K562 (cell line): ENCODE results near the gene CRACDL. TPM values are rescaled to one million over a fixed set of nuclear protein-coding genes. Genes with fewer than 3 reads are reported as not detected.

Experiments
- ATAC-seq: fragments of 200-7000 bp; cut with Tn5 transposase; 3 replicates; pipeline ENCODE4 v1.9.1; 2020; ENCODE audit warnings: moderate library complexity
- BruUV-seq: library from RNA; stranded (reverse); fragments of 400-500 nt; replicated peaks from 2 replicates; lab custom pipeline; 2021; lab: Mats Ljungman, UMichigan
- CTCF ChIA-PET: fragments of 300-600 bp; formaldehyde crosslinking; extraction: SDS; loops from one replicate; lab custom pipeline; 2021; ENCODE audit warnings: low intra/inter-chr PET ratio; lab: Yijun Ruan, JAX
- POLR2A ChIA-PET: fragments of 300-600, 350-650 bp; sonication (Branson Sonifier 250); formaldehyde crosslinking; extraction: SDS; loops from one replicate; lab custom pipeline; 2021; ENCODE audit warnings: antibody characterized with exemption, inconsistent platforms; lab: Yijun Ruan, JAX
- DNase-seq, 4 experiments: peaks; one replicate each; pipeline versions ENCODE4 v3.0.0 to v3.0.0-alpha.2; 2011 to 2018; ENCODE audit warnings: low spot score in 3 of 4, mixed read lengths in 3 of 4; ENCODE audit errors: extremely low read depth in 1 of 4
- FAIRE-seq: peaks from 2 replicates; lab custom pipeline; 2011; peaks lifted over from hg19 to GRCh38; lab: Jason Lieb, UNC
- H2AFZ ChIP-seq: 2 replicates; pipeline ENCODE4 v1.6.0; 2011; ENCODE audit warnings: low read depth, low read length, control low read depth, inconsistent platforms
- H3K27ac ChIP-seq: fragments of 200-600 bp; 3 replicates; pipeline ENCODE4 v1.8.0; 2011; ENCODE audit warnings: low read depth, mild to moderate bottlenecking, control low read depth, inconsistent platforms, low read length, moderate library complexity, mixed read lengths; ENCODE audit errors: extremely low read depth
- H3K27me3 ChIP-seq, 2 experiments: fragments of 300-600 bp in 1 of 2; 2 replicates in 1 of 2; 3 replicates in 1 of 2; pipeline versions ENCODE4 v1.6.0 to v1.8.0; 2011; ENCODE audit warnings: inconsistent platforms in 2 of 2, low read length in 2 of 2, mild to moderate bottlenecking in 1 of 2, mixed read lengths in 1 of 2, moderate library complexity in 1 of 2; ENCODE audit not compliant: control insufficient read depth in 2 of 2, insufficient read depth in 2 of 2
- H3K36me3 ChIP-seq: fragments of 300-600 bp; 3 replicates; pipeline ENCODE4 v1.8.0; 2011; ENCODE audit warnings: mild to moderate bottlenecking, low read length, inconsistent platforms; ENCODE audit not compliant: control insufficient read depth, insufficient read depth
- H3K4me1 ChIP-seq, 2 experiments: fragments of 200-600 bp in 1 of 2; replicated peaks in 1 of 2; 2 replicates in 1 of 2; 3 replicates in 1 of 2; pipeline versions ENCODE4 v1.5.1 to v1.8.0; 2011; ENCODE audit warnings: inconsistent platforms in 2 of 2, low read length in 2 of 2, mild to moderate bottlenecking in 1 of 2, mixed read lengths in 1 of 2, moderate library complexity in 1 of 2; ENCODE audit not compliant: control insufficient read depth in 2 of 2, insufficient read depth in 2 of 2
- H3K4me2 ChIP-seq: 2 replicates; pipeline ENCODE4 v1.6.1; 2011; ENCODE audit warnings: low read length, control low read depth, inconsistent platforms, mixed read lengths; ENCODE audit not compliant: insufficient read depth
- H3K4me3 ChIP-seq: fragments of 200-600 bp; sonication (generic), shearing (Covaris generic); 2 replicates; pipeline ENCODE4 v1.5.1; 2016; ENCODE audit warnings: control low read depth, inconsistent platforms
- H3K79me2 ChIP-seq: fragments of 200-600 bp; 3 replicates; pipeline ENCODE4 v1.8.0; 2011; ENCODE audit warnings: low read length, inconsistent platforms; ENCODE audit not compliant: control insufficient read depth, insufficient read depth
- H3K9ac ChIP-seq, 2 experiments: 2 replicates each; pipeline versions ENCODE4 v1.6.0 to v1.6.1; 2011; ENCODE audit warnings: low read depth in 2 of 2, low read length in 2 of 2, control low read depth in 1 of 2, inconsistent platforms in 1 of 2, mild to moderate bottlenecking in 1 of 2, mixed read lengths in 1 of 2; ENCODE audit not compliant: insufficient read depth in 1 of 2
- H3K9me1 ChIP-seq: one replicate; pipeline ENCODE4 v1.6.0; 2011; ENCODE audit warnings: inconsistent platforms, mild to moderate bottlenecking, low read length, moderate library complexity; ENCODE audit not compliant: control insufficient read depth, insufficient read depth
- H3K9me3 ChIP-seq: replicated peaks from 2 replicates; pipeline ENCODE4 v1.5.1; 2011; ENCODE audit warnings: low read depth, low read length, inconsistent platforms; ENCODE audit not compliant: control insufficient read depth, insufficient read depth
- H4K20me1 ChIP-seq: replicated peaks from 2 replicates; pipeline ENCODE4 v1.6.1; 2011; ENCODE audit warnings: low read length, inconsistent platforms, mixed read lengths; ENCODE audit not compliant: control insufficient read depth, insufficient read depth
- EZH2 ChIP-seq: IDR thresholded peaks from 2 replicates; pipeline ENCODE4 v1.6.1; 2012; ENCODE audit warnings: low read depth, mild to moderate bottlenecking, inconsistent platforms, low read length, borderline replicate concordance
- IRF1 ChIP-seq: sonication (generic); formaldehyde crosslinking; IDR thresholded peaks from 2 replicates; pipeline ENCODE4 v1.8.0; 2022; ENCODE audit warnings: missing genetic modification reagents, mild to moderate bottlenecking, borderline replicate concordance
- KAT2B ChIP-seq: IDR thresholded peaks from one replicate; pipeline ENCODE4 v1.6.1; 2012; ENCODE audit warnings: low read depth, mild to moderate bottlenecking, control low read depth, inconsistent platforms, low read length, moderate library complexity
- KLF13 ChIP-seq: fragments of 450-650 bp; IDR thresholded peaks from 2 replicates; pipeline ENCODE4 v1.6.1; 2016; ENCODE audit warnings: missing genetic modification characterization, low read depth, mild to moderate bottlenecking, missing compliant biosample characterization, moderate library complexity, borderline replicate concordance
- MTA1 ChIP-seq: fragments of 450-650 bp; IDR thresholded peaks from 2 replicates; pipeline ENCODE4 v1.6.1; 2017; ENCODE audit warnings: borderline replicate concordance
- WGBS: fragments of 100-300 bp; shearing (Covaris generic); methylation state at CpG from one replicate; pipeline ENCODE4 v1.1.6; 2016; ENCODE audit warnings: low coverage, mixed read lengths; ENCODE audit not compliant: insufficient coverage; ENCODE audit errors: missing lambda C conversion rate; 5-methylcytosine and 5-hydroxymethylcytosine counted together
- in situ Hi-C: fragments of 300-500 bp; cut with MboI; formaldehyde crosslinking; loops from 4 replicates; pipeline ENCODE4 v1.15.0; 2018; ENCODE audit warnings: inconsistent platforms, mixed read lengths
- intact Hi-C: fragments of 100-400 bp; cut with micrococcal nuclease; formaldehyde crosslinking; loops from 2 replicates; pipeline ENCODE4 v1.14.2; 2022
- polyA plus RNA-seq, 8 experiments: library from polyadenylated mRNA; depleted of rRNA in 4 of 8; stranded (reverse) in 5 of 8; unstranded in 3 of 8; fragments of >200 nt; fragmentation: Nextera tagmentation in 2 of 8; fragmentation: Illumina TruSeq in 1 of 8; extraction: Ambion mirVana in 2 of 8; extraction: Trizol in 1 of 8; gene quantifications; 2 replicates each; pipeline versions ENCODE4 v1.2.1 to v1.2.3, GENCODE V29; 2011 to 2014; ENCODE audit warnings: inconsistent platforms in 1 of 8, missing spikeins in 1 of 8
- total RNA-seq, 7 experiments: library from RNA; depleted of rRNA in 6 of 7; stranded (reverse); fragments of >200 nt in 6 of 7; fragmentation: Illumina TruSeq in 2 of 7; extraction: Trizol in 2 of 7; gene quantifications; 2 replicates each; pipeline versions ENCODE4 v1.2.1 to v1.2.3, GENCODE V29; 2011 to 2021; ENCODE audit warnings: low replicate concordance in 1 of 7
- TF ChIP-seq, protein P1 (sequence below): IDR thresholded peaks from 2 replicates; pipeline ENCODE4 v1.6.1; 2012; ENCODE audit warnings: low read depth, low read length, improper control_type of control experiment, borderline replicate concordance

The CRACDL gene
- total and polyA plus RNA-seq, 9 of the 15 experiments (the other 6 are each of a cell fraction or from before 2014, with no cell fraction given): not detected

GRCh38 chr2:98917031-98917471 lies 19.0 kb downstream of the CRACDL start:
- no peak overlapping the region for H2AFZ ChIP-seq
- FAIRE-seq (no peak), DNase-seq (no peak), ATAC-seq (no peak)
- in situ Hi-C loops: no loop called here
- H3K27me3 ChIP-seq: peaks cover 2 to 22% of the 10 kb centered on the region in 2 experiments; a peak in 3 of 5 replicates
- intact Hi-C loops: no loop called here
- 0 out of 2 replicates have a peak, but pooled peaks cover 6% of the 10 kb centered on the region for H4K20me1 ChIP-seq
- H3K4me3 ChIP-seq: no peak overlapping the region
- H3K9me3 ChIP-seq: no peaks in the 10 kb centered on the region
- no peaks in the 10 kb centered on the region for H3K4me1 ChIP-seq
- CTCF ChIA-PET: no interaction called here
- H3K9me1 ChIP-seq: no peaks in the 10 kb centered on the region
- no peaks in the 10 kb centered on the region for H3K79me2 ChIP-seq
- no peak overlapping the region for H3K9ac ChIP-seq
- H3K36me3 ChIP-seq: no peaks in the 10 kb centered on the region
- no peak overlapping the region for H3K27ac ChIP-seq
- TF ChIP-seq KAT2B: no peak
- no peak for TF ChIP-seq EZH2
- TF ChIP-seq, protein P1, sequence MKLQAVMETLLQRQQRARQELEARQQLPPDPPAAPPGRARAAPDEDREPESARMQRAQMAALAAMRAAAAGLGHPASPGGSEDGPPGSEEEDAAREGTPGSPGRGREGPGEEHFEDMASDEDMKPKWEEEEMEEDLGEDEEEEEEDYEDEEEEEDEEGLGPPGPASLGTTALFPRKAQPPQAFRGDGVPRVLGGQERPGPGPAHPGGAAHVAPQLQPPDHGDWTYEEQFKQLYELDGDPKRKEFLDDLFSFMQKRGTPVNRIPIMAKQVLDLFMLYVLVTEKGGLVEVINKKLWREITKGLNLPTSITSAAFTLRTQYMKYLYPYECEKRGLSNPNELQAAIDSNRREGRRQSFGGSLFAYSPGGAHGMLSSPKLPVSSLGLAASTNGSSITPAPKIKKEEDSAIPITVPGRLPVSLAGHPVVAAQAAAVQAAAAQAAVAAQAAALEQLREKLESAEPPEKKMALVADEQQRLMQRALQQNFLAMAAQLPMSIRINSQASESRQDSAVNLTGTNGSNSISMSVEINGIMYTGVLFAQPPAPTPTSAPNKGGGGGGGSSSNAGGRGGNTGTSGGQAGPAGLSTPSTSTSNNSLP: no peak
- no peak for TF ChIP-seq IRF1
- no peak for TF ChIP-seq KLF13 (tag)
- no peak for TF ChIP-seq MTA1
- no TSS peak for BruUV-seq
- H3K4me2 ChIP-seq: no peak overlapping the region
- WGBS: 2% methylated on average over 4 of the region's 4 CpGs
- POLR2A ChIA-PET: interaction anchor here (1.1 kb wide), 1 partner anchor 9 kb away, joined by 3 read pairs; no protein-coding TSS in a partner anchor
